ENCODE results near the gene PPIL1. TPM values are rescaled to one million over a fixed set of nuclear protein-coding genes. Genes with fewer than 3 reads are reported as not detected.

The PPIL1 gene
- total and polyA plus RNA-seq, 2 experiments from 2014 or later: 20.4 to 27.1 TPM

DNA sequence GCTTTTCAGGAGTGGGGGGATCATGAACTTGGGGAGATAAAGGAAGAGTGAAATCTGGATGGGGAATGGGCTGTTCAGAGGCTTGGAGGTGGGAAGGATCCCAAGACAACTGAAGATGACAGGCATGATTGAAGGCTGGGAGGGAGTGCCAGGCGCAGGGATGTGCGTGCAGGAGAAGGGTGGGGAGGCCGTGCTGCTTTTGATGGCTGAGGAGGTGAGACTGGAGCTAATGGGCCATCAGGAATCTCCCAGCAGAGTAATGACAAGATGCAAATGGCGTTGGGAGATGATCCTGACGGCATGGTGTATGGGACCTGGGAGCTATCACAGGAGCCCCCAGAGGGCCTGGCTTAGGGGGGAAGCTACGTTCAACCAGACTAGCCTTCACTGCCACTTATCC, 36.9 kb downstream of the PPIL1 start:
- in situ Hi-C loops (cut with MboI): no loop called here
- TF ChIP-seq EZH2phosphoT487 (IDR thresholded peaks at IDR 0.05; ENCODE audit: insufficient read depth, low read depth) (no peak), EZH2 (IDR thresholded peaks at IDR 0.05; ENCODE audit: insufficient read depth, poor library complexity, severe bottlenecking) (no peak)
- H3F3A ChIP-seq (ENCODE audit: insufficient read depth): peaks cover 6% of the 10 kb centered on the region; the same call in 1 of the 2 replicates
- H3K27me3 ChIP-seq (replicated peaks; ENCODE audit: insufficient read depth): no peaks in the 10 kb centered on the region
- H3K36me3 ChIP-seq (ENCODE audit: low read depth): no peaks in the 10 kb centered on the region
- no peaks in the 10 kb centered on the region for H3K9me2 ChIP-seq (ENCODE audit: insufficient read depth)
- H3K4me1 ChIP-seq (ENCODE audit: insufficient read depth): no peaks in the 10 kb centered on the region
- no peak overlapping the region for H3K4me3 ChIP-seq
- WGBS, 2 experiments (ENCODE audit: low coverage in 1 of 2, low lambda C conversion rate in 2 of 2, missing lambda C conversion rate in 2 of 2): 99 to 100% methylated on average over 6 of the region's 6 CpGs
- H3K9ac ChIP-seq: no peak overlapping the region
- H2AFZ ChIP-seq: no peak overlapping the region
- H4K20me1 ChIP-seq (ENCODE audit: insufficient read depth): no peaks in the 10 kb centered on the region
- DNase-seq: no peak
- H3K79me2 ChIP-seq (ENCODE audit: insufficient read depth): no peaks in the 10 kb centered on the region
- no peaks in the 10 kb centered on the region for H3K9me3 ChIP-seq (ENCODE audit: low read depth)
- H3K27ac ChIP-seq: no peak overlapping the region
- H3K4me2 ChIP-seq (ENCODE audit: unreplicated experiment): no peak overlapping the region

GRCh38 chr6:36837022-36837339, 37.6 kb downstream of the PPIL1 start:
- H3K9ac ChIP-seq: no peak overlapping the region
- no peaks in the 10 kb centered on the region for H3K79me2 ChIP-seq (ENCODE audit: insufficient read depth)
- no peak for TF ChIP-seq EZH2 (IDR thresholded peaks at IDR 0.05; ENCODE audit: insufficient read depth, poor library complexity, severe bottlenecking)
- no peak for TF ChIP-seq EZH2phosphoT487 (IDR thresholded peaks at IDR 0.05; ENCODE audit: insufficient read depth, low read depth)
- peaks cover 6% of the 10 kb centered on the region; the same call in 1 of the 2 replicates for H3F3A ChIP-seq (ENCODE audit: insufficient read depth)
- no peaks in the 10 kb centered on the region for H3K9me3 ChIP-seq (ENCODE audit: low read depth)
- 100% methylated on average over 2 of the region's 2 CpGs for WGBS, 2 experiments (ENCODE audit: low coverage in 1 of 2, low lambda C conversion rate in 2 of 2, missing lambda C conversion rate in 2 of 2)
- H3K4me1 ChIP-seq (ENCODE audit: insufficient read depth): no peaks in the 10 kb centered on the region
- H2AFZ ChIP-seq: no peak overlapping the region
- H3K36me3 ChIP-seq (ENCODE audit: low read depth): no peaks in the 10 kb centered on the region
- H3K4me3 ChIP-seq: no peak overlapping the region
- H3K27ac ChIP-seq: no peak overlapping the region
- DNase-seq: no peak
- no peak overlapping the region for H3K4me2 ChIP-seq (ENCODE audit: unreplicated experiment)
- no peaks in the 10 kb centered on the region for H4K20me1 ChIP-seq (ENCODE audit: insufficient read depth)
- H3K27me3 ChIP-seq (replicated peaks; ENCODE audit: insufficient read depth): no peaks in the 10 kb centered on the region
- no peaks in the 10 kb centered on the region for H3K9me2 ChIP-seq (ENCODE audit: insufficient read depth)
- in situ Hi-C loops (cut with MboI): no loop called here

DNA sequence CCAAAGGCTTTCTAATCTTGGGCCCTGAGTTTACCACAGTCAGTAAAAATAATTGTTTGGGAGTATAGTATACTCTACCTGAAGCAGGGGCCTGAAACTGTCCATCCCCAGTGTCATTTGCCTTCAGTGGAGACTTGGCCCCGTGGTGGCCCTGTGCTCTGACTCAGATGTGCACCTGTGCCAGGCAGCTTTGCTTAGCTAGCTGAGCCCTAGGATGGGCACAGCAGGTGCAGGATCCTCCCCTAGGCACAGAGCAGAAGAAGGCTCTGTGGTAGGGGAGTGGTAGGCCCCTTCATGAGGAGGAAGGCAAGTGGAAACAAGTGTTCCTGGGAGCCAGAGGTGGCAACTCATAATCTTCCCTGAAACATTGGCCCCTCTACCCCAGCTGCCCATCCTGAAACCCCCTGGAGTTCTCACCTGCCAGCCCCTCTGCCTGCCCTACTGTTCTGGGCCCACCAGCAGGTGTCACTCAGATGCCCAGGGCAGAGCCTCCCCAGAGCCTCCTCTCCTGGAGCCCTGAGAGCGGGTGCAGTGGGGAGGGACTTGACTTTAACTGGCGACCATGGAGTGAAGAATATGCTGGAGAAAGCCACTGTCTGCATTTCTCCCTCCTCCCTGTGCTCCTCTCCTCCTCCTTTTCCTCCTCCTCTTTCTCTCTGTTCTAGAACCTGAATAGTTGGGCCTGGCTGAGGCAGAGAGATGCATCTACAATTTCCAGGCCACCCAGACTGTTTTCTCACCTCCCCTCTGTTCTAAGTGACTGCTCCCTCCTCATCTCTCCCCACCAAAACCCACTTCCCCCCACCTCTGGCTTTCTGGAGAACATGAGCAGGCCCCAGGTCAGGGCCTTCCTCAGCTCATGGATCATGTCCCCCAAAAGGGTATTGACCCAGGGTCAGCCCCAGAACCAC, 38.2 kb downstream of the PPIL1 start:
- in situ Hi-C loops (cut with MboI): no loop called here
- DNase-seq: no peak
- Histone ChIP-seq H3K4me2 (ENCODE audit: unreplicated experiment) (no peak overlapping the region), H4K20me1 (ENCODE audit: insufficient read depth) (no peaks in the 10 kb centered on the region), H3K9ac (no peak overlapping the region), H3K4me3 (no peak overlapping the region), H2AFZ (no peak overlapping the region), H3K27ac (no peak overlapping the region), H3K27me3 (replicated peaks; ENCODE audit: insufficient read depth) (no peaks in the 10 kb centered on the region), H3F3A (ENCODE audit: insufficient read depth) (peaks cover 6% of the 10 kb centered on the region; the same call in 1 of the 2 replicates), H3K79me2 (ENCODE audit: insufficient read depth) (no peaks in the 10 kb centered on the region), H3K9me2 (ENCODE audit: insufficient read depth) (no peaks in the 10 kb centered on the region), H3K4me1 (ENCODE audit: insufficient read depth) (no peaks in the 10 kb centered on the region), H3K36me3 (ENCODE audit: low read depth) (no peaks in the 10 kb centered on the region), H3K9me3 (ENCODE audit: low read depth) (no peaks in the 10 kb centered on the region)
- WGBS, 2 experiments (ENCODE audit: low coverage in 1 of 2, low lambda C conversion rate in 2 of 2, missing lambda C conversion rate in 2 of 2): 56 to 59% methylated on average over 3 of the region's 3 CpGs
- TF ChIP-seq EZH2 (IDR thresholded peaks at IDR 0.05; ENCODE audit: insufficient read depth, poor library complexity, severe bottlenecking): no peak
- no peak for TF ChIP-seq EZH2phosphoT487 (IDR thresholded peaks at IDR 0.05; ENCODE audit: insufficient read depth, low read depth)

DNA sequence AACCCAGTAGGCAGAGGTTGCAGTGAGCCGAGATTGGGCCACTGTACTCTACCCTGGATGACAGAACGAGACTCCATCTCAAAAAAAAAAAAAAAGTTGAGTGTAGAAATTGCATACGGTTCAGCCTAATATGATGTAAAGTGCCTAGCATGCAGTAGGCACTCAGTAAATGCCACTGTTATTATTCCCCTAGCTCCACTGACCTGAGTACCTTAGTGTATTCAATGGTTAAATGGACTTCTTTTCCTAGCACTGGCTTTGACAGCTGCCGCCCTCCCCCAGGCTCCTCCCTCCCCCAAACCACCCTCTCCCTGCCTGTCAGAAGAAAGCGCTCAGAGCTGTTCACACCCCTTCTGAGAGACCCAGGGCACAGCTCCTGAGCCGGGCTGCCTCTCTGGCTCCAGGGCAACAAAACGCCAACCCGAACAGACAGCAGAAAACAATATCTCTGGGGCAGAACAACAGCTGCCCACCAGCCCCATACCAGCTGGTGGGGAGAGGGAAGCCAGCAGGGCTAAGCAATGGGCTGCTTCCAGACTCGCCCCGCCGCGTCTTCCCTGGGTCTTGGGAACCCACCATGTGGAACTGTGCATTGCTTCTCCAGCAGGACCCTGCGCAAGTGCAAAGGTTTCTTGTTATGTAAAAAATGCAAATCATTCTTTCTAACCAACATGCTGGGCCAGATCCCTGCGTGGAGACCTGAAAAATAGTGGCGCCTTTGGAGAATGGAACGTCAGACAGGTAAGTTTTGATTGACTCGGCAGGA, 39.8 kb downstream of the PPIL1 start:
- Histone ChIP-seq H4K20me1 (ENCODE audit: insufficient read depth) (no peaks in the 10 kb centered on the region), H2AFZ (no peak overlapping the region), H3K4me3 (no peak overlapping the region), H3K9ac (no peak overlapping the region), H3K79me2 (ENCODE audit: insufficient read depth) (no peaks in the 10 kb centered on the region), H3K9me2 (ENCODE audit: insufficient read depth) (no peaks in the 10 kb centered on the region), H3K4me1 (ENCODE audit: insufficient read depth) (no peaks in the 10 kb centered on the region), H3K9me3 (ENCODE audit: low read depth) (no peaks in the 10 kb centered on the region), H3K4me2 (ENCODE audit: unreplicated experiment) (no peak overlapping the region), H3K27me3 (replicated peaks; ENCODE audit: insufficient read depth) (no peaks in the 10 kb centered on the region), H3K36me3 (ENCODE audit: low read depth) (no peaks in the 10 kb centered on the region), H3K27ac (no peak overlapping the region), H3F3A (ENCODE audit: insufficient read depth) (no peaks in the 10 kb centered on the region)
- in situ Hi-C loops (cut with MboI): no loop called here
- WGBS, 2 experiments (ENCODE audit: low coverage in 1 of 2, low lambda C conversion rate in 2 of 2, missing lambda C conversion rate in 2 of 2): 57 to 58% methylated on average over 16 to 17 of the region's 17 CpGs
- no peak for DNase-seq
- TF ChIP-seq EZH2phosphoT487 (IDR thresholded peaks at IDR 0.05; ENCODE audit: insufficient read depth, low read depth): no peak
- TF ChIP-seq EZH2 (IDR thresholded peaks at IDR 0.05; ENCODE audit: insufficient read depth, poor library complexity, severe bottlenecking): no peak
